Caco-2 (cell line): ENCODE results near the gene CNOT8. TPM values are rescaled to one million over a fixed set of nuclear protein-coding genes. Genes with fewer than 3 reads are reported as not detected.

Experiments
- BruUV-seq: library from RNA; stranded (reverse); fragments of 400-500 nt; replicated peaks from 2 replicates; lab custom pipeline; 2021; lab: Mats Ljungman, UMichigan
- CTCF ChIA-PET: fragments of 300-600 bp; sonication (Branson Sonifier 250); formaldehyde crosslinking; loops from one replicate; lab custom pipeline; 2022; ENCODE audit warnings: antibody characterized with exemption; lab: Charles Lee
- POLR2A ChIA-PET: fragments of 300-600 bp; sonication (Branson Sonifier 250); formaldehyde crosslinking; loops from one replicate; lab custom pipeline; 2022; ENCODE audit warnings: antibody characterized with exemption; lab: Charles Lee
- DNase-seq, 2 experiments: peaks; one replicate each; pipeline versions ENCODE4 v3.0.0 to v3.0.0-alpha.2; 2020 to 2022
- H3K27me3 ChIP-seq: replicated peaks from 2 replicates; pipeline ENCODE4 v1.6.0; 2011; ENCODE audit warnings: low read length; ENCODE audit not compliant: control insufficient read depth, insufficient read depth
- H3K36me3 ChIP-seq: 2 replicates; pipeline ENCODE4 v1.5.1; 2011; ENCODE audit warnings: low read length; ENCODE audit not compliant: control insufficient read depth, insufficient read depth
- H3K4me1 ChIP-seq: fragments of 250-450 bp; sonication (Bioruptor Pico); 2 replicates; pipeline ENCODE4 v1.5.1; 2020; ENCODE audit warnings: mild to moderate bottlenecking
- H3K4me3 ChIP-seq: 2 replicates; pipeline ENCODE4 v1.5.1; 2011; ENCODE audit warnings: low read depth, mild to moderate bottlenecking, control low read depth, low read length
- H3K9me3 ChIP-seq: fragments of 250-450 bp; sonication (Bioruptor Pico); 2 replicates; pipeline ENCODE4 v1.5.1; 2020; ENCODE audit warnings: mild to moderate bottlenecking, moderate library complexity
- H3K27ac Mint-ChIP-seq: one replicate; pipeline ENCODE4 v1.8.0; 2022; ENCODE audit warnings: mixed read lengths; ENCODE audit not compliant: unreplicated experiment
- H3K27me3 Mint-ChIP-seq: one replicate; pipeline ENCODE4 v1.8.0; 2022; ENCODE audit warnings: mixed read lengths; ENCODE audit not compliant: insufficient read depth, unreplicated experiment
- H3K36me3 Mint-ChIP-seq: one replicate; pipeline ENCODE4 v1.8.0; 2022; ENCODE audit warnings: mild to moderate bottlenecking, mixed read lengths; ENCODE audit not compliant: insufficient read depth, unreplicated experiment
- H3K4me1 Mint-ChIP-seq: one replicate; pipeline ENCODE4 v1.8.0; 2022; ENCODE audit warnings: low read depth, mixed read lengths; ENCODE audit not compliant: unreplicated experiment
- H3K4me3 Mint-ChIP-seq: one replicate; pipeline ENCODE4 v1.8.0; 2022; ENCODE audit warnings: mild to moderate bottlenecking, moderate library complexity, mixed read lengths; ENCODE audit not compliant: unreplicated experiment
- H3K9me3 Mint-ChIP-seq: one replicate; pipeline ENCODE4 v1.8.0; 2022; ENCODE audit warnings: mixed read lengths; ENCODE audit not compliant: unreplicated experiment
- intact Hi-C: fragments of 100-400 bp; cut with micrococcal nuclease; formaldehyde crosslinking; loops from one replicate; pipeline ENCODE4 v1.10.0; 2022; ENCODE audit not compliant: unreplicated experiment
- total RNA-seq: library from RNA; stranded (reverse); gene quantifications from 2 replicates; pipeline ENCODE4 v1.2.3, GENCODE V29; 2022
- TF ChIP-seq, protein P1 (sequence below), 2 experiments: fragments of 200-600 bp in 1 of 2; IDR thresholded peaks; 1 replicate in 1 of 2; 2 replicates in 1 of 2; pipeline versions ENCODE4 v1.5.1 to v1.8.0; 2011 to 2022; ENCODE audit warnings: antibody characterized with exemption in 1 of 2, control low read depth in 1 of 2, inconsistent platforms in 1 of 2, low read depth in 1 of 2, low read length in 1 of 2, mild to moderate bottlenecking in 1 of 2, moderate library complexity in 1 of 2; ENCODE audit not compliant: insufficient read depth in 1 of 2, severe bottlenecking in 1 of 2, unreplicated experiment in 1 of 2

CNOT8 gene
- total RNA-seq, 1 experiment from 2014 or later = 38.1 TPM

DNA sequence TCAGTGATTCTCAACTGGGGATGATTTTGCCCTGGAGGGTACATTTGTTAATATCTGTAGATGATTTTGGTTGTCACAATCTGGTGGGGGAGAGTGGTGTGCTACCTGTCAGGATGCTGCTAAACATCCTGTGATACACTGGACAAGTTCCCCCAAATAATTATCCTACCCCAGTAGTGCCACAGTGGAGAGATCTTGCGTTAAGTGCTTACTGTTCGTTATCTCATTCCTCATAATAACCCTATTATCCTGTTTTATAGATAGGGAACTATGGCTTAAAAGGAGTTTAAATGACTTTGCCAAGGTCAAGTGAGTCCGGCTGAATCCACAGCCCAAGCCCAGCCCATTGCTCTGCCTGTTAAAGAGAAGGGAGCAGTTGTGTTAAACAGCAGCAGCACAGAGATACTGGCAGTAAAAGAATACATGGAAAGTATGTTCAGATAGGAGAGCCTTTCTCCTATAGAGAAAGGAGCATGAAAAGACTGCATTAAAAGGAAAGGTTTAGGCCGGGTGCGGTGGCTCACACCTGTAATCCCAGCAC is 15.4 kb downstream of the CNOT8 start:
- Histone ChIP-seq H3K9me3 (peaks cover 8% of the 10 kb centered on the region), H3K4me3 (no peak overlapping the region), H3K27me3 (no peaks in the 10 kb centered on the region), H3K4me1 (no peaks in the 10 kb centered on the region), H3K36me3 (no peaks in the 10 kb centered on the region)
- DNase-seq = no peak
- ChIA-PET POLR2A (no interaction called here), CTCF (no interaction called here)
- Mint-ChIP-seq H3K27me3 (no peaks in the 10 kb centered on the region), H3K9me3 (peaks cover 2% of the 10 kb centered on the region), H3K4me1 (no peaks in the 10 kb centered on the region), H3K36me3 (peaks cover 80% of the 10 kb centered on the region), H3K4me3 (no peak overlapping the region), H3K27ac (no peak overlapping the region)
- intact Hi-C loops = no loop called here
- TF ChIP-seq, protein P1, sequence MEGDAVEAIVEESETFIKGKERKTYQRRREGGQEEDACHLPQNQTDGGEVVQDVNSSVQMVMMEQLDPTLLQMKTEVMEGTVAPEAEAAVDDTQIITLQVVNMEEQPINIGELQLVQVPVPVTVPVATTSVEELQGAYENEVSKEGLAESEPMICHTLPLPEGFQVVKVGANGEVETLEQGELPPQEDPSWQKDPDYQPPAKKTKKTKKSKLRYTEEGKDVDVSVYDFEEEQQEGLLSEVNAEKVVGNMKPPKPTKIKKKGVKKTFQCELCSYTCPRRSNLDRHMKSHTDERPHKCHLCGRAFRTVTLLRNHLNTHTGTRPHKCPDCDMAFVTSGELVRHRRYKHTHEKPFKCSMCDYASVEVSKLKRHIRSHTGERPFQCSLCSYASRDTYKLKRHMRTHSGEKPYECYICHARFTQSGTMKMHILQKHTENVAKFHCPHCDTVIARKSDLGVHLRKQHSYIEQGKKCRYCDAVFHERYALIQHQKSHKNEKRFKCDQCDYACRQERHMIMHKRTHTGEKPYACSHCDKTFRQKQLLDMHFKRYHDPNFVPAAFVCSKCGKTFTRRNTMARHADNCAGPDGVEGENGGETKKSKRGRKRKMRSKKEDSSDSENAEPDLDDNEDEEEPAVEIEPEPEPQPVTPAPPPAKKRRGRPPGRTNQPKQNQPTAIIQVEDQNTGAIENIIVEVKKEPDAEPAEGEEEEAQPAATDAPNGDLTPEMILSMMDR (IDR thresholded peaks at IDR 0.05; ENCODE audit: insufficient read depth in 1 of 2, low read depth in 1 of 2, low read length in 1 of 2, severe bottlenecking in 1 of 2, unreplicated experiment in 1 of 2) = no peak
- no TSS peak for BruUV-seq

DNA sequence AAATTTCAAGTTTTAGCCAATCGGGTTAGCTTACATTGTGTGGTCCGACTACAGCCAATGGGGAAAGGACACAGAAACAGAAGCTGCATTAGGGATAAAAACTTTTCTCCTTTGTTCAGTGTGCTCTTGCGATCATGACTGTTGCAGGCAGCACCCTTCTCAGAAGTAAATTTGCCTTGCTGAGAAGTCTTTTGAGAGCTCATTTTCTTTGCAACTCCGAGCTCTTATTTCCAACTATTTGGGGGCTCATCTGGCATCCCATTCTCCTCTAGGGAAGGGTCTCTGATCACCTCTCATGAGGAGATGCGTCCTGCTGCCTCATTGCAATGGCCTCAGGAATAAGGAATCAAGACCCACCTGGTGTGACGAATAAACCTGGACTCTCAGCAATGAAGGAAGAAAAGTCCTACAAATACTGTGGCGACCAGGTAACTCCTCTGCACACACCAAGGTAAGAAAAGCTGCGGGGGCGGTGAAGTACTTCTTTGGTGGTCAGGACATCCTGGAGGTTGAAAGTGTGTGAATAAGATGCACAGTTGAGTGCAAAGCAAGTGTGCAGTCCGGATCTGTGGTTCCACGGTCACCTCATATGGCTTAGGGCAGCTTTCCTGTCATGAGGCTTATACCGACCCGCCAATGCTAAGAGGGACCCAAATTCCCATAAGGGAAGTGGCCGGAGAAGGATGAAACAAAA is 20.4 kb downstream of the CNOT8 start:
- DNase-seq = no peak
- BruUV-seq = no TSS peak
- no peaks in the 10 kb centered on the region for H3K36me3 ChIP-seq
- Mint-ChIP-seq H3K4me3 (no peak overlapping the region), H3K36me3 (peaks cover 75% of the 10 kb centered on the region), H3K27me3 (no peaks in the 10 kb centered on the region), H3K4me1 (no peaks in the 10 kb centered on the region), H3K9me3 (peaks cover 19% of the 10 kb centered on the region), H3K27ac (no peak overlapping the region)
- TF ChIP-seq, protein P1 (IDR thresholded peaks at IDR 0.05; ENCODE audit: insufficient read depth in 1 of 2, low read depth in 1 of 2, low read length in 1 of 2, severe bottlenecking in 1 of 2, unreplicated experiment in 1 of 2) = no peak
- POLR2A ChIA-PET = no interaction called here
- CTCF ChIA-PET = no interaction called here
- no peaks in the 10 kb centered on the region for H3K27me3 ChIP-seq
- H3K4me3 ChIP-seq = no peak overlapping the region
- no peaks in the 10 kb centered on the region for H3K4me1 ChIP-seq
- intact Hi-C loops = no loop called here
- H3K9me3 ChIP-seq = peaks cover 8% of the 10 kb centered on the region

DNA sequence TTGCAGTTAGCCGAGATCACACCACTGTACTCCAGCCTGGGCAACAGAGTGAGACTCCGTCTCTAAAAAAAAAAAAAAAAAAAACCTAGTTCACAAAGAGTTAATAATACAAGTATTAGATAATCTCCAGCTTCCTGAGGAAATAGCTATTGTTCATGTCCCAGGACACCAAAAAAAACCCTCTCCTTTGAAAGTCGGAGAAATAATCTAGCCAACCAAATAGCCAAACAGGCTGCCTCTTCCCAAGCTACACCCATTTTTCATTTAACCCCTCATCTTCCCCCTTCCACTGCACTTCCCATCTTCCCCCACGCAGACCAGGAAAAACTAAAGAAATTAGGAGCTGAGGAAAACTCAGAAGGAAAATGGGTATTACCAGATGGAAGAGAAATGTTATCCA is 23.6 kb downstream of the CNOT8 start:
- H3K4me3 ChIP-seq = no peak overlapping the region
- POLR2A ChIA-PET = no interaction called here
- H3K27me3 ChIP-seq = no peaks in the 10 kb centered on the region
- peaks cover 6% of the 10 kb centered on the region; the same call in 1 of the 2 replicates for H3K36me3 ChIP-seq
- Mint-ChIP-seq H3K9me3 (peaks cover 37% of the 10 kb centered on the region), H3K36me3 (peaks cover 70% of the 10 kb centered on the region), H3K4me1 (no peaks in the 10 kb centered on the region), H3K27ac (no peak overlapping the region), H3K4me3 (no peak overlapping the region), H3K27me3 (no peaks in the 10 kb centered on the region)
- TF ChIP-seq, protein P1 (IDR thresholded peaks at IDR 0.05; ENCODE audit: insufficient read depth in 1 of 2, low read depth in 1 of 2, low read length in 1 of 2, severe bottlenecking in 1 of 2, unreplicated experiment in 1 of 2) = no peak
- H3K4me1 ChIP-seq = no peaks in the 10 kb centered on the region
- BruUV-seq = no TSS peak
- intact Hi-C loops = no loop called here
- H3K9me3 ChIP-seq = peaks cover 26% of the 10 kb centered on the region
- DNase-seq = no peak
- CTCF ChIA-PET = no interaction called here
